DMS153 treated with DMSO at 0.1 percent for 48 hours (cell line): ENCODE results near the gene PLEKHM1.

Source experiments
- DNase-seq: peaks from one replicate; lab custom pipeline; 2025; ENCODE audit not compliant: unreplicated experiment; lab: John Stamatoyannopoulos, UW

PLEKHM1 gene

DNA sequence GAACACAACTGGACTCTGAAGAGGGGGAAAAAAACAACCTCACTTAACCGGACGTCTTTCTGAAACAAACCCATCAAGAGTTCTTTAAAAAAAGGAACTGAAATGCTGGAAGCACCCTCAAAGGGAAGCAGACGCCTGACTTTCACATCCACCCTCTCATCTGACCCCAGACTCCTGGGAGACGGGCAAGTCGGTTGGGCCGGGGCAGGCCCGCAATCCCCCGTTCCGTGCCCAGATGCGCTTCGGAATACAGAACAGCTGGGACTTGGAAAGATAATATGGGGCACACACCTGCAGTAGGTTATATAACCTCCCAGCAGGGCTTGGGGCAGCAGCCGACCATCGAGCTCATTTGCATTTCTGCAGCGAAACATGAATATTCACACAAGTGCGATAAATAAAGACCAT, 61.6 kb downstream of the PLEKHM1 start:
- no peak for DNase-seq

GRCh38 chr17:45428050-45428617, 62.4 kb downstream of the PLEKHM1 start:
- DNase-seq, result peak; percentile 80

DNA sequence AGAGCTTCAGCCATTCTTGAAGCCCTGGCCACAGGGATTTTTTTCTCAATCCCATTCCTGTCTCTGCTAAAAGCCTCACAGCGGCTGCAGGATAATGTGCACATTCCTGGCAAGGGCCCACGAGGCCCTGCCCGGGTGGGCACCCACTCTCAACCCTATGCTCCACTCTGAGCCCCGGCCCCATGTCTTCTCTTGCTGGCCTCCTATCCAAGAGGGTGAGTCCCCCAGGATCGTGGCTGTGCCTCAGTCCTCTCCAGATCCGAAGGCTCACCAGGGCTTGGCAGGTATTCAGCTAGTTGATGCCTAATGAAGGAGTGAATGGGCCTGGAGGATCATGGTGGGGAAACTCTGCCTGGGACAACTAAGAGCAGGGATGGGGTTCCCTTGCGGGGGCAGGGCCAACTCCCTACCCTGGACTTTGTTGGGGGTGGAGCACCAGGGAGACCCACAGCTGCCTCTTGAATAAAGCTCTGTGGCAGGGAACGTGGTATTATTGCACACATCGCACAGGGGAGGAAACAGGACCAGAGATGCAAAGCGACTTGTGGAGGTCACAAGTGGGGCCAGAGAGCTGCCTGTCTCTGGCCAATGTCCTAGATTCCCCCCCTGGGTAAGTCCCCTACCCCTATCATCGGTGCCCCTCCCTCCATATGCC, 63.2 kb downstream of the PLEKHM1 start:
- DNase-seq, result no peak

DNA sequence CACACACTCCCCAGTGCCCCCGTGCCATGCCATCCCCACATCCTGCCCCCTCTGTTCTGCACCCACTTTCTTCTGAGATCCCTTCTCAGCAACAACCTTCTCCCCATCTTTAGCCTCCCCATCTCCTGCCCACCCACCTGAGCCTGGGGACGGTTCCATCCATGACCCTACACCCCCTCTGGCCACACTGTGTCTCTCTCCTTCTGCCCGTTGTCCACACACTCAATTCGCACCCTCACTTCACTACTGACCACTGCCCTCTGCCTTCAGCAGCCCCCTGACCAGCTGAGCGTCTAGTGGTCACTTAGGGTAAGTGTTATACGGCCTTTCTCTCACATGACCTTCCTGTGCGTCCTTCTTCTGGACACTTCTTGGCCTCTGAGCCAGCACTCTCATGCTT, 64.0 kb downstream of the PLEKHM1 start:
- DNase-seq, result no peak

GRCh38 chr17:45425984-45426413, 64.5 kb downstream of the PLEKHM1 start:
- DNase-seq, result no peak

DNA sequence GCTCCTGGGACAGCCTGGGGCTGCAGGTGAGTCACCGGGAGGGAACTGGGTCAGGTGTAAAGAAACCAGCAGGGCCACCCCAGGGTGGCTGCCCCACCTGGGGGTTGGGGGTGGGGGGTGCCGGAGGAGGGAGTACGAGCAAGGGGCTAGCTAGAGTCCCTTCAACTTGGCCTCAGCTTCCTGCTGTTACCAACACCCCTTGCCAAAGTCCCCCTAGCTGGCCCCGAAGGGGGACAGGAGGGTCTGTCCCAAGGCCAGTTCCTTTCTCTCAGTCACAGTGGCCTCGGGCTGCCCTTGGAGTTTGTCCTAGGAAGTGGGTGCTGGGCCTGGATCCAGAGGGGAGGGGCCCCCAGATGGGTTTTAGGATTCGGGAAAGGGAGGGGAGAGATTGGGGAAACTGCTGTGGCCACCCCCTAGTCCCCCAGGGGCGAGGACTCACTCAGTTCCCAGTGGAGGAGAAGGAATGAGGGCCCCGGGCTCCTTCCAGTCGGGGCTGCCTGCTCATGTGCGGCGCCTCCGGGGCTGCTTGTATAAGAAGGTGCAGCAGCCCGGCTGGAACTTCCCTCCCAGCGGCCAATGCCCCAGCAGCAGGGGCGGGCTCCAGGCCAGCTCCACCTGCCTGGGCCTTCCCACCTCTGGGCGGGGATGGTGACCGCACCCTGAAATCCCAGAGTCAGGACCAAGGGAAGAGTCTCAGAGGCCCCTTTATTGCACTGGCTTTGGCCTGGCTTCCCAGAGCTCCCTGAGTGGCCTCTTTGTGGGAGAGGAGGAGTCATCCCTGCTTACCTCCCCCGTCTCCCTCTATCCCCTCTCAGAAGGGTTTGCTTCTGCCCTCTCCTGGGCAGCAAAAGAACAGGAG, 65.2 kb downstream of the PLEKHM1 start:
- DNase-seq, result peak; percentile 65

DNA sequence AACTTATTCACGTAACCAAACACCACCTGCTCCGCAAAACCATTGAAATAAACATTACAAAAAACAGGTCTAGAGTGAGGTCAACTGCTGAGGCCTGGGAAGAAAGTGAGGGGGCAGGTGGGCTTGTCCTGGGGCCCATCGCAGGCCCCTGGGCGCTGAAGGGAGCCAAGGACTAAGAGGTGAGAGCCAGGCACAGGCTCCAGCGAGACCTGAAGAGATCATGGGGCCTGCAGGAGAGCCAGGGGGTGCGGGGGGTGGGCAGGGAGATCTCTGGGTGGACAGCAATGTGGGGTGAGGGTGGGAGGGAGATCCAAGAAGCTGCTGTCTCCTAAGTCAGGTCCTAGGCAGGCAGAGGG, 65.8 kb downstream of the PLEKHM1 start:
- no peak for DNase-seq

GRCh38 chr17:45423975-45424335, 66.6 kb downstream of the PLEKHM1 start:
- DNase-seq, result no peak

DNA sequence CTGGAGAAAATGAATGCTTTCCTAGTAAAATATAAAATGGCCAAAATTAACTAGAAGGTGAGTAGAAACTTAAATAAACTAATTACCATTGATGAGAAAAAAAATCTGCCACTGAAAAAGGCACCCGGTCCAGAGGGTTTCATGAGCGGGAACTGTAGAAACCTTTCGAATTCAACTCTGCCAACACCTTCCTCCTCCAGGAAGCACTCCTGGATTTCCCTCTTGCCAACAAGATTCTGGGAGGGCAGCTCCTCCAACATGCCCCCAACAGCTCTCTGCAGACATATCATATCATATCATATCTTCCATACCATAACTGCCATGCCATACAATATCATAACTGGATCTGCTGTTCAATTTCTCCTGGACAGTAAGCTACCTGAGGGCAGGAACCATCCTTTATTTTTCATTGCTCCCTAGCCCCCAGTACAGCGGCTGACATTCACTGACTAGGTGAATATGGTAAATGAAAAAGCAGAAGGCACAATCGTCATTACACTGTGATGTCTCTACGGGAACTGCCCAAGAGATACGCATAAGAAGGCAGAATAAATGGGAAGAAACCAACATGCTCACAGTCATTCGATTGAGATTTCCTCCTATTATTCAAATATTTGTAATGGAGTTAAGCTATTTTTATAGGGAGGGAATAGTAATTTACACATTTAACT, 67.1 kb downstream of the PLEKHM1 start:
- no peak for DNase-seq

- no peak for DNase-seq
These were observed 75.3 kb downstream of the PLEKHM1 start for GRCh38 chr17:45414990-45415881.

GRCh38 chr17:45413498-45413923, 77.0 kb downstream of the PLEKHM1 start:
- DNase-seq, result no peak

DNA sequence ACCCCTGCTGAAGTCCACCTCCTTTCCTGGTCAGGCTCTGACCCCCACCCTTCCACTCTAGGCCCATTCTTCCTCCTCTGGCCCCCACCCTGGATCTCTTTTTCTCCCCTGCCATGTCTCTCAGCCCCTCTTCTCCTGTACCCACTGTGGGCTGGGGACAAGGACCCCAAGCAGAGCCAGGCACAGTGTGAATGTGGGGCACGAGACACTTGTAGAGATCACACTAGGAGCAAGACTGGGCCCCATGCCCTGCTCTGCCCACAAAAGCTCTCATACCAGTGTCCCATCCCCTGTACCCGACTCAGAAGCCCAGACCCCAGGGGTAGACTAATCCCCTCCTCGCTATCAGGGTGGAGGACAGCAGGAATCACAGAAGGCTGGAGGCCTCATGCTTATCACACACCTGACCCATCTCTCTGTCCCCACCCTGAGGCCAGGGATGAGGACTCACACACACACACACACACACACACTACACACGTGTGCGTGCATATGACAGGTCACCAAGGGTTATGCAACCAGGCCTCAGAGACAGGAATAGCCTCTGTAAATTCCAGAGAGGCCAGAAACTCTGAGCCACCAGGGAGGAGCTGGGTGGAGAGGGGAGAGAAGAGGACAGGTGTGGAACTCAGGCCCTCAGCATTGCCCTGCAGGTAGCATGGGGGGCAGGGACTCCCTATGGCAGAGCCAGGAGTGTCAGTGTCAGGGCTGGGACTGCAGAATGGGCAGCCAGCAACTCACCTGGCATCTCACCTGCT, 79.0 kb downstream of the PLEKHM1 start:
- DNase-seq, result no peak

- DNase-seq, result no peak
These were observed 80.1 kb downstream of the PLEKHM1 start for GRCh38 chr17:45410144-45411091.

- DNase-seq, result no peak
These were observed 80.9 kb downstream of the PLEKHM1 start for GRCh38 chr17:45409659-45410076.

DNA sequence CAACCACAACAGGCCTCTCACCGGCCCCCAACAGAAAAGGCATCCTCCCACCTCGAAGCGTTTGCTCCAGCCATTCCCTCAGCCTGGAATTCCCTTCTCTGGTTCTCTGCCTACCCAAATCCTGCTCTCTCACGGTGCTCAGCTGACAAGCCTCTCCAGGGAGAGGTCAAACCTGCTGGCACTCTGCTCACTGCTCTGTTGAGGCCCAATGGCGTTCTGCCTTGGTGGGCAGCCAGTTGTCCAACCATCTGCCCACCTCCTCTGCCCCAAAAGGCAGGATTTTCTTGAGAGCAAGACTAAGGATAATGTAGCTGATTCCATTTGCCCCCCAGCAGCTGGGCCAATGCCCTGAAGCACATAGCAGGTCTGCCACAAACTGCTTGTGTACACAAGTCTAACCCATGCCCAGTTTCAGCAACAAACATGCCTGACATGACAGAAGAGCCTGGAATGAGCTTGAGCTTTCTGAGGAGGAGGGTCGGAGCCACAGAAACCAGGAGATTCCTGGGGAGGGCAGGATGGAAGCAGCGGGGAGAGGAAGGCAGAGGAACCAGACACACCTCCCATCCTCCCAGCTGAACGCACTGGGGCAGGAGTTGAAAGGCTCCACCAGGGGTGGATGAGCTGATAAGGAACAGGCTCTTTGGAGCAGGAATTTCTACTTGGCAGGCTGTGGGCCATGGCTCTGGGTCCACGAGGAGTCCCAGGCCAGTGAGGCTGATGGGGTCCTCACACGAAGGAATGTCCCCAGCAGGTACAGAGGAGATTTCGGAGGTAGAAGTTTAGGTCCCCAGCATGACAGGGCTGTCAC, 81.7 kb downstream of the PLEKHM1 start:
- no peak for DNase-seq

- no peak for DNase-seq
These were observed 84.4 kb downstream of the PLEKHM1 start for GRCh38 chr17:45406107-45406506.

- DNase-seq, result no peak
These were observed 85.1 kb downstream of the PLEKHM1 start for GRCh38 chr17:45405250-45406086.
